Measurements from ENCODE around the gene FLRT3.

Gene FLRT3

GRCh38 chr20:14343491-14344065 lies 6.2 kb upstream of the FLRT3 start:
- DNase-seq (ENCODE audit: low read depth in 1 of 2, low spot score in 1 of 2) = no peak
- Histone ChIP-seq H3K4me3 (replicated peaks; ENCODE audit: insufficient read depth, low read length) (no peak overlapping the region), H3K27ac (replicated peaks) (no peak overlapping the region), H3K27me3 (ENCODE audit: insufficient read depth, poor library complexity, severe bottlenecking) (no peaks in the 10 kb centered on the region)
- no peak for TF ChIP-seq REST (IDR thresholded peaks at IDR 0.05; ENCODE audit: insufficient replicate concordance, low read depth)
- no peak for TF ChIP-seq GABPA (IDR thresholded peaks at IDR 0.05; ENCODE audit: low read depth)
- TF ChIP-seq POLR2AphosphoS5 (IDR thresholded peaks at IDR 0.05; ENCODE audit: low read depth) = no peak
- TF ChIP-seq CTCF (IDR thresholded peaks at IDR 0.05; ENCODE audit: insufficient read depth, low read length) = no peak
- no peak for TF ChIP-seq SPI1 (IDR thresholded peaks at IDR 0.05; ENCODE audit: borderline replicate concordance, low read depth)

GRCh38 chr20:14342918-14343317 lies 5.5 kb upstream of the FLRT3 start:
- no peak for TF ChIP-seq SPI1 (IDR thresholded peaks at IDR 0.05; ENCODE audit: borderline replicate concordance, low read depth)
- no peak for TF ChIP-seq GABPA (IDR thresholded peaks at IDR 0.05; ENCODE audit: low read depth)
- no peak for TF ChIP-seq CTCF (IDR thresholded peaks at IDR 0.05; ENCODE audit: insufficient read depth, low read length)
- no peak for TF ChIP-seq POLR2AphosphoS5 (IDR thresholded peaks at IDR 0.05; ENCODE audit: low read depth)
- TF ChIP-seq REST (IDR thresholded peaks at IDR 0.05; ENCODE audit: insufficient replicate concordance, low read depth) = no peak
- Histone ChIP-seq H3K27ac (replicated peaks) (no peak overlapping the region), H3K4me3 (replicated peaks; ENCODE audit: insufficient read depth, low read length) (no peak overlapping the region), H3K27me3 (ENCODE audit: insufficient read depth, poor library complexity, severe bottlenecking) (no peaks in the 10 kb centered on the region)
- DNase-seq (ENCODE audit: low read depth in 1 of 2, low spot score in 1 of 2) = no peak

GRCh38 chr20:14341801-14342200 lies 4.4 kb upstream of the FLRT3 start:
- TF ChIP-seq SPI1 (IDR thresholded peaks at IDR 0.05; ENCODE audit: borderline replicate concordance, low read depth) (no peak), POLR2AphosphoS5 (IDR thresholded peaks at IDR 0.05; ENCODE audit: low read depth) (no peak), REST (IDR thresholded peaks at IDR 0.05; ENCODE audit: insufficient replicate concordance, low read depth) (no peak), CTCF (IDR thresholded peaks at IDR 0.05; ENCODE audit: insufficient read depth, low read length) (no peak), GABPA (IDR thresholded peaks at IDR 0.05; ENCODE audit: low read depth) (no peak)
- no peak for DNase-seq (ENCODE audit: low read depth in 1 of 2, low spot score in 1 of 2)
- H3K4me3 ChIP-seq (replicated peaks; ENCODE audit: insufficient read depth, low read length) = no peak overlapping the region
- H3K27me3 ChIP-seq (ENCODE audit: insufficient read depth, poor library complexity, severe bottlenecking) = no peaks in the 10 kb centered on the region
- no peak overlapping the region for H3K27ac ChIP-seq (replicated peaks)

Data from HL-60 (cell line).